HFF-Myc (cell line): ENCODE data around the gene PSMB9.

ENCODE experiments used
- DNase-seq: peaks from one replicate; pipeline ENCODE4 v3.0.0-alpha.2; 2011; ENCODE audit warnings: low read depth; ENCODE audit errors: extremely low read depth
- H3K4me3 ChIP-seq: replicated peaks from 2 replicates; pipeline ENCODE4 v1.5.1; 2011; ENCODE audit warnings: low read depth, mild to moderate bottlenecking, control low read depth, low read length
- TF ChIP-seq, protein P1 (sequence below): IDR thresholded peaks from 2 replicates; pipeline ENCODE4 v1.5.1; 2012; ENCODE audit warnings: mild to moderate bottlenecking, low read depth, low read length, control low read depth; ENCODE audit errors: missing control alignments

PSMB9 gene

DNA sequence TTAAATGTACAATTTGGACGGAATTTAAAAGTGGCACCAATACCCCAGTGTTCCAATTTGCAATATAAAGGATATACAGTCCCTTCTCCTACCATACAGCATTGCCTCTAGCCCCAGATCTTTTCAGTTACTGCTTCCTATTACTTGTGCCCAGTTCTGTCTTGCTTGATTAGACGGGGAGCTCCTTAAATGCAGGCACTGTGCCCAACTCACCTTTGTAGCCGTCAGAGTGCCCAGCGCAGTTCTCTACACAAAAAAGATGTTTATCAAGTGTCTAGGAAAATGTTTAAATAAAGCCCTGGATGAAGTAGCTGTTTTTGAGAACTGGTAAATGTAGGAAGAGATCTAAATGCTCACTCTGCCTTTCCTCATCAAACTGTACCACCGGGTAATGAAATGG is 23.1 kb upstream of the PSMB9 start:
- TF ChIP-seq, protein P1, sequence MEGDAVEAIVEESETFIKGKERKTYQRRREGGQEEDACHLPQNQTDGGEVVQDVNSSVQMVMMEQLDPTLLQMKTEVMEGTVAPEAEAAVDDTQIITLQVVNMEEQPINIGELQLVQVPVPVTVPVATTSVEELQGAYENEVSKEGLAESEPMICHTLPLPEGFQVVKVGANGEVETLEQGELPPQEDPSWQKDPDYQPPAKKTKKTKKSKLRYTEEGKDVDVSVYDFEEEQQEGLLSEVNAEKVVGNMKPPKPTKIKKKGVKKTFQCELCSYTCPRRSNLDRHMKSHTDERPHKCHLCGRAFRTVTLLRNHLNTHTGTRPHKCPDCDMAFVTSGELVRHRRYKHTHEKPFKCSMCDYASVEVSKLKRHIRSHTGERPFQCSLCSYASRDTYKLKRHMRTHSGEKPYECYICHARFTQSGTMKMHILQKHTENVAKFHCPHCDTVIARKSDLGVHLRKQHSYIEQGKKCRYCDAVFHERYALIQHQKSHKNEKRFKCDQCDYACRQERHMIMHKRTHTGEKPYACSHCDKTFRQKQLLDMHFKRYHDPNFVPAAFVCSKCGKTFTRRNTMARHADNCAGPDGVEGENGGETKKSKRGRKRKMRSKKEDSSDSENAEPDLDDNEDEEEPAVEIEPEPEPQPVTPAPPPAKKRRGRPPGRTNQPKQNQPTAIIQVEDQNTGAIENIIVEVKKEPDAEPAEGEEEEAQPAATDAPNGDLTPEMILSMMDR, result no peak
- H3K4me3 ChIP-seq, result no peak overlapping the region
- no peak for DNase-seq

DNA sequence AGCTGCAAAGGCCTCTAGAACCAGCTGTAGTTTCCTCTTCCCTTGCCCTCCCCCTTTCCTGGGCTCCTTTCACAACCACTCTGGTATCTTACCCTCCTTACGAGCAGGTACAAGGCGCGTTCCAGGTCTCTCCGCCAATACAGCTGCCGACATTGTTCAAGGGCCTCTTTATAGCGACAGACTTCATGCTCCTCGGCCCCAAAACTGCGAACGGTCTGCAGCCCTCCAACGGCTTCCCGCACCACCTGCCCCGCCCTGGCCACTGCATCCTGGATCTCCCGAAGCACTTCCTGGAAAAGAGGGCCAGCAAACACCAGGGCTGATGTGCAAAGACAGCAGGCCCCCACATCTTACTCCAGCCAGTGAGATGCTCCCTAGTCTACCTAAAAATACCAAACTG is 21.5 kb upstream of the PSMB9 start:
- TF ChIP-seq, protein P1, result no peak
- no peak for DNase-seq
- no peak overlapping the region for H3K4me3 ChIP-seq

DNA sequence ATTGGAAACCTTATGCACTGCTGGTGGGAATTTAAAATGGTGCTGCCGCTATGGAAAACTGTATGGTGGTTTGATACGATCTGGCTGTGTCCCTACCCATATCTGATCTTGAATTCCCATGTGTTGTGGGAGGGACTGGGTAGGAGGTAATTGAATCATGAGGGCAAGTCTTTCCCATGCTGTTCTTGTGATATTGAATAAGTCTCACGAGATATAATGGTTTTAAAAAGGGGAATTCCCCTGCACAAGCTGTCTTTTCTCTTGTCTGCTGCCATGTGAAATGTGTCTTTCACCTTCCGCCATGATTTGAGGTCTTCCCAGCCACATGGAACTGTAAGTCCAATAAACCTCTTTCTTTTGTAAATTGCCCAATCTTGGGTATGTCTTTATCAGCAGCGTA is 20.3 kb upstream of the PSMB9 start:
- no peak overlapping the region for H3K4me3 ChIP-seq
- DNase-seq, result no peak
- TF ChIP-seq, protein P1, result no peak

- H3K4me3 ChIP-seq, result no peak overlapping the region
- TF ChIP-seq, protein P1, result no peak
- DNase-seq, result no peak
Observed at GRCh38 chr6:32835167-32835893, 18.7 kb upstream of the PSMB9 start.

- H3K4me3 ChIP-seq, result peak overlapping the region; percentile 73
- TF ChIP-seq, protein P1, result no peak
- no peak for DNase-seq
Observed at GRCh38 chr6:32836873-32837272, 17.1 kb upstream of the PSMB9 start.

GRCh38 chr6:32837651-32838113 is 16.3 kb upstream of the PSMB9 start:
- no peak for DNase-seq
- TF ChIP-seq, protein P1, result no peak
- peak overlapping the region; percentile 73 for H3K4me3 ChIP-seq
